GM12878 (cell line): ENCODE results near the gene PIGM. TPM values are rescaled to one million over a fixed set of nuclear protein-coding genes. Genes with fewer than 3 reads are reported as not detected.

ENCODE experiments used
- ATAC-seq: fragments of 200-7000 bp; cut with Tn5 transposase; 3 replicates; pipeline ENCODE4 v1.9.1; 2020; ENCODE audit warnings: mild to moderate bottlenecking, moderate library complexity
- BruUV-seq: library from RNA; stranded (reverse); fragments of 400-500 nt; replicated peaks from 2 replicates; lab custom pipeline; 2021; lab: Mats Ljungman, UMichigan
- CTCF ChIA-PET: fragments of 300-600 bp; sonication (Branson Sonifier 250); formaldehyde crosslinking; extraction: SDS; loops from one replicate; lab custom pipeline; 2021; ENCODE audit warnings: inconsistent platforms; lab: Yijun Ruan, JAX
- POLR2A ChIA-PET: fragments of 350-600 bp; formaldehyde crosslinking; extraction: SDS; loops from one replicate; lab custom pipeline; 2021; ENCODE audit warnings: inconsistent platforms; lab: Charles Lee
- RAD21 ChIA-PET: fragments of 300-600 bp; sonication (Branson Sonifier 250); formaldehyde crosslinking; loops from one replicate; lab custom pipeline; 2023; ENCODE audit warnings: antibody characterized with exemption; ENCODE audit not compliant: unreplicated experiment; lab: Charles Lee
- SMC1A ChIA-PET: fragments of 300-600 bp; sonication (Branson Sonifier 250); formaldehyde crosslinking; loops from one replicate; lab custom pipeline; 2023; ENCODE audit not compliant: unreplicated experiment, uncharacterized antibody; lab: Charles Lee
- DNase-seq: peaks from one replicate; pipeline ENCODE4 v3.0.0-alpha.2; 2011; ENCODE audit warnings: low read depth, low spot score
- FAIRE-seq: peaks from 3 replicates; lab custom pipeline; 2011; peaks lifted over from hg19 to GRCh38; lab: Jason Lieb, UNC
- H2AFZ ChIP-seq: 2 replicates; pipeline ENCODE4 v1.6.0; 2011; ENCODE audit warnings: low read depth, low read length, control low read depth; ENCODE audit not compliant: control insufficient read depth
- H3K27ac ChIP-seq: 2 replicates; pipeline ENCODE4 v1.5.1; 2011; ENCODE audit warnings: control low read depth; ENCODE audit not compliant: control insufficient read depth, insufficient read depth
- H3K27me3 ChIP-seq, 2 experiments: replicated peaks in 1 of 2; 2 replicates each; pipeline versions ENCODE4 v1.6.0 to v1.6.1; 2011; ENCODE audit warnings: low read length in 1 of 2; ENCODE audit not compliant: control insufficient read depth in 2 of 2, insufficient read depth in 2 of 2
- H3K36me3 ChIP-seq, 2 experiments: 2 replicates each; pipeline ENCODE4 v1.5.1; 2011; ENCODE audit warnings: low read length in 1 of 2; ENCODE audit not compliant: control insufficient read depth in 2 of 2, insufficient read depth in 2 of 2
- H3K4me1 ChIP-seq: 2 replicates; pipeline ENCODE4 v1.6.1; 2011; ENCODE audit warnings: mild to moderate bottlenecking, low read length, moderate library complexity, mixed read lengths; ENCODE audit not compliant: control insufficient read depth, insufficient read depth
- H3K4me2 ChIP-seq: 2 replicates; pipeline ENCODE4 v1.6.0; 2011; ENCODE audit warnings: control low read depth; ENCODE audit not compliant: control insufficient read depth, insufficient read depth
- H3K4me3 ChIP-seq: fragments of 200-600 bp; sonication (generic); 2 replicates; pipeline ENCODE4 v1.5.1; 2016
- H3K79me2 ChIP-seq: 2 replicates; pipeline ENCODE4 v1.6.0; 2011; ENCODE audit warnings: low read length; ENCODE audit not compliant: control insufficient read depth, insufficient read depth
- H3K9ac ChIP-seq: 2 replicates; pipeline ENCODE4 v1.8.0; 2011; ENCODE audit warnings: low read length, control low read depth, mixed read lengths; ENCODE audit not compliant: control insufficient read depth, insufficient read depth
- H3K9me3 ChIP-seq: replicated peaks from 3 replicates; pipeline ENCODE4 v1.5.1; 2011; ENCODE audit warnings: mild to moderate bottlenecking, low read length; ENCODE audit not compliant: control insufficient read depth, insufficient read depth
- H4K20me1 ChIP-seq: 2 replicates; pipeline ENCODE4 v1.6.0; 2011; ENCODE audit not compliant: control insufficient read depth, insufficient read depth
- BACH1 ChIP-seq: fragments of 450-650 bp; IDR thresholded peaks from 2 replicates; pipeline ENCODE4 v1.6.1; 2017; ENCODE audit warnings: mild to moderate bottlenecking, borderline replicate concordance
- HDGF ChIP-seq: fragments of 450-650 bp; IDR thresholded peaks from 2 replicates; pipeline ENCODE4 v1.6.1; 2016; ENCODE audit warnings: antibody characterized with exemption
- KAT2A ChIP-seq: conservative IDR thresholded peaks from 2 replicates; pipeline ENCODE4 v1.6.1; 2011; ENCODE audit warnings: low read depth, low read length; ENCODE audit not compliant: control insufficient read depth
- MTA3 ChIP-seq: IDR thresholded peaks from 2 replicates; pipeline ENCODE4 v1.6.1; 2012; ENCODE audit warnings: low read length, inconsistent platforms, borderline replicate concordance
- NFIC ChIP-seq: IDR thresholded peaks from 2 replicates; pipeline ENCODE4 v1.6.1; 2012; ENCODE audit warnings: low read depth, mild to moderate bottlenecking, inconsistent platforms, low read length, moderate library complexity
- PAX5 ChIP-seq: IDR thresholded peaks from 2 replicates; pipeline ENCODE4 v1.6.1; 2011; ENCODE audit warnings: low read depth, low read length, borderline replicate concordance
- PBX3 ChIP-seq: IDR thresholded peaks from 2 replicates; pipeline ENCODE4 v1.6.1; 2011; ENCODE audit warnings: mild to moderate bottlenecking, low read depth, low read length, moderate library complexity; ENCODE audit not compliant: insufficient replicate concordance
- RBBP5 ChIP-seq: fragments of 200-600 bp; sonication (generic); conservative IDR thresholded peaks from 2 replicates; pipeline ENCODE4 v1.6.1; 2016
- RCOR1 ChIP-seq: conservative IDR thresholded peaks from 2 replicates; pipeline ENCODE4 v1.6.1; 2012; ENCODE audit warnings: low read depth, low read length, improper control_type of control experiment
- STAT1 ChIP-seq: fragments of 450-650 bp; conservative IDR thresholded peaks from 2 replicates; pipeline ENCODE4 v1.6.1; 2014; ENCODE audit warnings: antibody characterized with exemption, mild to moderate bottlenecking
- TARDBP ChIP-seq: IDR thresholded peaks from 2 replicates; pipeline ENCODE4 v1.6.1; 2016; ENCODE audit warnings: borderline replicate concordance
- ZBTB40 ChIP-seq: fragments of 450-650 bp; IDR thresholded peaks from 2 replicates; pipeline ENCODE4 v1.6.1; 2016; ENCODE audit warnings: mild to moderate bottlenecking, moderate library complexity, borderline replicate concordance
- ZNF592 ChIP-seq: fragments of 450-650 bp; IDR thresholded peaks from 2 replicates; pipeline ENCODE4 v1.6.1; 2017; ENCODE audit warnings: mild to moderate bottlenecking, moderate library complexity
- ZNF622 ChIP-seq: fragments of 450-650 bp; IDR thresholded peaks from 2 replicates; pipeline ENCODE4 v1.6.1; 2017; ENCODE audit warnings: mild to moderate bottlenecking, inconsistent platforms
- WGBS: methylation state at CpG from one replicate; pipeline ENCODE4 v1.1.6; 2016; ENCODE audit warnings: low lambda C conversion rate; ENCODE audit not compliant: insufficient replicate concordance, insufficient coverage; ENCODE audit errors: missing lambda C conversion rate; 5-methylcytosine and 5-hydroxymethylcytosine counted together
- in situ Hi-C: fragments of 300-500 bp; cut with MboI; formaldehyde crosslinking; loops from 9 replicates; pipeline ENCODE4 v1.14.3; 2018; ENCODE audit warnings: mixed read lengths
- intact Hi-C: fragments of 100-400 bp; cut with micrococcal nuclease; formaldehyde crosslinking; loops from one replicate; pipeline ENCODE4 v1.14.2; 2022; ENCODE audit not compliant: unreplicated experiment
- polyA plus RNA-seq, 11 experiments: library from polyadenylated mRNA; depleted of rRNA in 4 of 11; unstranded in 6 of 11; stranded (reverse) in 5 of 11; fragments of >200 nt; fragmentation: Nextera tagmentation in 4 of 11; fragmentation: Illumina TruSeq in 1 of 11; extraction: Ambion mirVana in 4 of 11; extraction: Trizol in 1 of 11; gene quantifications; 1 replicate in 1 of 11; 2 replicates in 10 of 11; pipeline versions ENCODE4 v1.2.1 to v1.2.3, GENCODE V29; 2011 to 2016; ENCODE audit warnings: inconsistent platforms in 2 of 11, missing spikeins in 2 of 11, low read depth in 1 of 11
- total RNA-seq, 4 experiments: library from RNA; depleted of rRNA in 3 of 4; stranded (reverse); fragments of >200 nt in 3 of 4; fragmentation: Illumina TruSeq in 1 of 4; extraction: Trizol in 1 of 4; gene quantifications; 2 replicates each; pipeline versions ENCODE4 v1.2.1 to v1.2.3, GENCODE V29; 2013 to 2021

Gene PIGM
- total and polyA plus RNA-seq, 10 of the 15 experiments (the other 5 are each of a cell fraction or from before 2014, with no cell fraction given) = 2.6 to 6.1 (median 4.6) TPM

- Histone ChIP-seq H3K9me3 (no peaks in the 10 kb centered on the region), H3K27ac (no peak overlapping the region), H2AFZ (no peak overlapping the region), H3K4me3 (no peak overlapping the region), H3K4me2 (no peak overlapping the region), H3K9ac (no peak overlapping the region), H4K20me1 (no peaks in the 10 kb centered on the region), H3K27me3 (no peaks in the 10 kb centered on the region; a peak in 1 of 4 replicates), H3K79me2 (no peaks in the 10 kb centered on the region), H3K36me3 (no peaks in the 10 kb centered on the region), H3K4me1 (no peaks in the 10 kb centered on the region)
- WGBS = 0% methylated on average over 2 of the region's 4 CpGs
- CTCF ChIA-PET = interaction anchor here (0.7 to 12.5 kb wide), 21 partner anchors 9 to 793 kb away, joined by 3 to 422 read pairs (median 13); partner anchors contain the start of genes CASQ1, FCRL6, KCNJ9 and SLAMF9
- no TSS peak for BruUV-seq
- no peak for DNase-seq
- SMC1A ChIA-PET = interaction anchor here (1.1 to 8.4 kb wide), 11 partner anchors 20 to 206 kb away, joined by 3 to 122 read pairs (median 11); partner anchors contain the start of genes FCRL6, SLAMF9 and TAGLN2
- intact Hi-C loops (loop anchor here (5.0 kb wide), 2 partner anchors 583 to 793 kb away; no protein-coding TSS in a partner anchor), in situ Hi-C loops (loop anchor here (5.0 kb wide), 2 partner anchors 68 to 208 kb away; no protein-coding TSS in a partner anchor)
- no peak for FAIRE-seq
- ATAC-seq = no peak
- RAD21 ChIA-PET = interaction anchor here (1.0 to 6.4 kb wide), 5 partner anchors 11 to 206 kb away, joined by 3 to 113 read pairs (median 50); no protein-coding TSS in a partner anchor
- POLR2A ChIA-PET = interaction anchor here (0.7 kb wide), 1 partner anchor 12 kb away, joined by 3 read pairs; no protein-coding TSS in a partner anchor
- no peak for TF ChIP-seq PAX5
- no peak for TF ChIP-seq NFIC
- TF ChIP-seq TARDBP = no peak
- no peak for TF ChIP-seq ZBTB40
- no peak for TF ChIP-seq RBBP5
- TF ChIP-seq RCOR1 = no peak
- no peak for TF ChIP-seq BACH1
- TF ChIP-seq HDGF = no peak
- no peak for TF ChIP-seq STAT1
- TF ChIP-seq PBX3 = no peak
- TF ChIP-seq ZNF592 = no peak
- TF ChIP-seq MTA3 = no peak
- TF ChIP-seq KAT2A = no peak
- no peak for TF ChIP-seq ZNF622
Observed at GRCh38 chr1:160005070-160005469, 26.7 kb downstream of the PIGM start.
